HCT116 (cell line): Measurements from ENCODE around the gene WNT7B. TPM values are rescaled to one million over a fixed set of nuclear protein-coding genes. Genes with fewer than 3 reads are reported as not detected.

Source experiments
- ATF3 ChIP-seq: IDR thresholded peaks from 2 replicates; pipeline ENCODE4 v1.6.1; 2012
- CBX3 ChIP-seq: IDR thresholded peaks from 2 replicates; pipeline ENCODE4 v1.6.1; 2012; ENCODE audit warnings: low read depth
- CEBPB ChIP-seq: IDR thresholded peaks from 2 replicates; pipeline ENCODE4 v1.6.1; 2012; ENCODE audit warnings: low read depth
- EGR1 ChIP-seq: IDR thresholded peaks from 2 replicates; pipeline ENCODE4 v1.6.1; 2012; ENCODE audit warnings: low read depth
- POLR2A ChIP-seq: IDR thresholded peaks from 2 replicates; pipeline ENCODE4 v1.7.0; 2011; ENCODE audit warnings: borderline replicate concordance; ENCODE audit not compliant: insufficient read depth, insufficient read length; ENCODE audit errors: extremely low read depth
- POLR2AphosphoS5 ChIP-seq: IDR thresholded peaks from 2 replicates; pipeline ENCODE4 v1.6.1; 2011; ENCODE audit warnings: mild to moderate bottlenecking, low read depth, low read length, moderate library complexity
- RAD21 ChIP-seq: IDR thresholded peaks from 2 replicates; pipeline ENCODE4 v1.6.1; 2012; ENCODE audit warnings: low read depth, mild to moderate bottlenecking
- REST ChIP-seq: IDR thresholded peaks from 2 replicates; pipeline ENCODE4 v1.6.1; 2012; ENCODE audit warnings: low read depth
- SIN3A ChIP-seq: IDR thresholded peaks from 2 replicates; pipeline ENCODE4 v1.6.1; 2012; ENCODE audit warnings: low read depth
- SP1 ChIP-seq: IDR thresholded peaks from 2 replicates; pipeline ENCODE4 v1.6.1; 2012; ENCODE audit warnings: low read depth
- ZBTB33 ChIP-seq: IDR thresholded peaks from 2 replicates; pipeline ENCODE4 v1.6.1; 2011; ENCODE audit warnings: mild to moderate bottlenecking, low read length, moderate library complexity; ENCODE audit not compliant: insufficient replicate concordance; ENCODE audit errors: extremely low read depth
- ZFX ChIP-seq: fragments of 450-650 bp; IDR thresholded peaks from 2 replicates; pipeline ENCODE4 v1.6.1; 2017
- total RNA-seq: library from RNA; stranded (reverse); gene quantifications from one replicate; pipeline ENCODE4 v1.2.1, GENCODE V29; 2021; ENCODE audit not compliant: unreplicated experiment

The WNT7B gene
- total RNA-seq, 1 experiment from 2014 or later, result 10.5 TPM

GRCh38 chr22:45872659-45873263, 104.2 kb downstream of the WNT7B start (continued):
- TF ChIP-seq REST (no peak), CBX3 (no peak), SIN3A (no peak), ZFX (no peak), CEBPB (no peak), RAD21 (no peak), ZBTB33 (no peak), ATF3 (no peak), EGR1 (no peak), POLR2AphosphoS5 (no peak), SP1 (no peak), POLR2A (no peak)
- TF ChIP-seq, all 23 proteins: peak for 0
